NCI-H345 treated with DMSO at 0.1 percent for 48 hours (cell line): ENCODE measurements around the gene SNRPD1.
"Not testable (repeated sequence)": the region's sequence is repeated elsewhere in the genome, so short reads cannot be mapped to it uniquely, and the experiment has no call there.

Experiments
- DNase-seq: peaks from one replicate; lab custom pipeline; 2025; ENCODE audit not compliant: unreplicated experiment; lab: John Stamatoyannopoulos, UW

Gene SNRPD1

DNA sequence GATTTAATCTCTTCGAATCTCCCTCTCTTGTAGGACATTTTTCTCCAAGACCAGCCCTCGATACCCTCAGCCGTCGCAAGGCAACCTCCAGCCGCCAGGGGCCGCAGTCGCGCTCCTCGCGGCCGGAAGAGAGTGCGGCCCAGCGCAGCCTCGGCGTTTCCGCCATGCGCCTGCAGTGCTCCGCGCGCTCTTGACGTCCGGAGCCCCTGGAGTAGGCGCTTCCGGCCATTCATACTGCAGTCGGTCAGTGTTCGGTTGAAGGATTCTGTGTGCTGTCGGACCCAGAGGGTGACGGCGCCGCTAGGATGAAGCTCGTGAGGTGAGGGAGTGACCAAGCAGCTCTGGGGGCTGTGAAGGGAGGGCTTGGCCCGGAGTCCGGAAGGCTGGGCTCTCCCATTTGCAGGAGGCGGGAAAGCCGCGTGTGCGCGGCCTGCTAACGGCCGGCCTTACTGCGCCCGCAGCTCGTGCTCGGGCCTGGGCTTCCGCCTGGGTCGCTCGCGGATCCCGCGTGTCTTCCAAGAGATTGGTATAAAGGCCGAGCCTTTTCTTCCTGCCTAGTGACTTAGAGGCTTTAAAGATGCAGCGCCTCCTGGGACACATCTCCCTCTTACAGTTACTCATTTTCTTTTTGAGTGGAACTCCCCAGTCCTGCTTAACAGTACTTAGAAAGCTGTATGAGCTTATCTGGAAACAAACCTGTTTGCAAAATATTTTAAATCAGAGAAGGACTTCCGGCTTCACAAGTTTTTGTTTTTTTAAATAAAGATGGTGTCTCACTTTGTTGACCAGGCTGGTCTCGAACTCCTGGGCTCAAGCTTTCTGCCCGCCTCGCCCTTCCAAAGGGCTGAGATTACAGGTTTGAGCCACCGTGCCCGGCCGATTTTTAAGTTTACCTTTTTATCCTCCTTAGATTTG lies at the start of gene SNRPD1:
Gene SNRPD1 (plus strand): TSS at position 190 of the 915 bp plus-strand sequence. CDS start 116 bp downstream, at position 306.
- DNase-seq, result peak; percentile 78

- DNase-seq, result no peak
Observed at GRCh38 chr18:21571772-21572171, 40.3 kb upstream of the SNRPD1 start.

DNA sequence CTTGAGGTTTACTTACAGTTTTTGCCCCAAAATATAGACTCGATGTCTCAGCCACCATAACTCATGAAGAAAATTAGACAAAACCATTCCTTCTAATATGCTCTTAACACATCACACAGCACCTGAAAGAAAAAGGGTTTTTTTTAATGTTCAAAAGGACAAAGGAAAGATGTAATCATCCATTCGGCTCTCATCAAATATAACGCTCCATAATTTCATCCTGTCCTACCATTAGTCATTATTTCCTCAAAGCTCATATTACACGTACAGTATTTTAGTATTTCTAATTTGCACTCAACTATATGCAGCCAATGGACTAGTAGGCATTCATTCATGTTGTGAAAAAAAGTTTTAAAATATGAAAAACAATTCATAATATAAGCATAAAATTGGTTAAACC lies 36.5 kb upstream of the SNRPD1 start:
- DNase-seq, result no peak

- no peak for DNase-seq
Observed at GRCh38 chr18:21584391-21584790, 27.7 kb upstream of the SNRPD1 start.

- not testable (repeated sequence) for DNase-seq
Observed at GRCh38 chr18:21592361-21592760, 19.8 kb upstream of the SNRPD1 start.

DNA sequence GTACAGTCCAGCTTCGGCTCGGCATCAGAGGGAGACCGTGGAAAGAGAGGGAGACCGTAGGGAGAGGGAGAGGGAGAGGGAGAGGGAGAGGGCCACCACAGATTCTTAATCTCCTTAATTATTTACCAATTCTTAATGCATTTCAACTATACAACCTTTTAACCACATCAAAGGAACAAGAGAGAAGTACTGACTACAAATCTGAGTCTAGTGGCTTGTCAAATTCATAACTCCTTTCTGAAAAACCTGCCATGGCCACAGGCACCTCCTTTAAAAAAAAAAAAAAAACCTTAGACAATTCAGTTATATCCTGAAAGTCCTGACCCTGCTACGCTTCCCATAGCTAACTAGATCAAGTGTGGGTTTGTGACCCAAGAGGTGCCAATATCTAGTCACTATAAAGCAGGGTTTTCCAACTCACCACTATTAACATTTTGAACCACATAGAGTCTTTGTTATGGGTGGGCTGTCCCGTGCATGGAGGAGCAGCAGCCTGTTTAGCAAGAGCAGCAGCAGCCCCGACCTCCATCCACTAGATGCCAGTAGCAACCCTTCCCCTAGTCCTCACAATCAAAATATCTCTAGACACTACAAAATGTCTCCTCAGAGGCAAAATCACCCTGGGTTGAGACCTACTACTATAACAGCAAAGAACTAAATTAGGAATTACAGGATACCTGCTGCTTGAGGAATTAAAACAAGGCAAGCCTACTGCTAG lies 18.4 kb upstream of the SNRPD1 start:
- no peak for DNase-seq

- DNase-seq, result no peak
Observed at GRCh38 chr18:21597620-21598019, 14.5 kb upstream of the SNRPD1 start.

DNA sequence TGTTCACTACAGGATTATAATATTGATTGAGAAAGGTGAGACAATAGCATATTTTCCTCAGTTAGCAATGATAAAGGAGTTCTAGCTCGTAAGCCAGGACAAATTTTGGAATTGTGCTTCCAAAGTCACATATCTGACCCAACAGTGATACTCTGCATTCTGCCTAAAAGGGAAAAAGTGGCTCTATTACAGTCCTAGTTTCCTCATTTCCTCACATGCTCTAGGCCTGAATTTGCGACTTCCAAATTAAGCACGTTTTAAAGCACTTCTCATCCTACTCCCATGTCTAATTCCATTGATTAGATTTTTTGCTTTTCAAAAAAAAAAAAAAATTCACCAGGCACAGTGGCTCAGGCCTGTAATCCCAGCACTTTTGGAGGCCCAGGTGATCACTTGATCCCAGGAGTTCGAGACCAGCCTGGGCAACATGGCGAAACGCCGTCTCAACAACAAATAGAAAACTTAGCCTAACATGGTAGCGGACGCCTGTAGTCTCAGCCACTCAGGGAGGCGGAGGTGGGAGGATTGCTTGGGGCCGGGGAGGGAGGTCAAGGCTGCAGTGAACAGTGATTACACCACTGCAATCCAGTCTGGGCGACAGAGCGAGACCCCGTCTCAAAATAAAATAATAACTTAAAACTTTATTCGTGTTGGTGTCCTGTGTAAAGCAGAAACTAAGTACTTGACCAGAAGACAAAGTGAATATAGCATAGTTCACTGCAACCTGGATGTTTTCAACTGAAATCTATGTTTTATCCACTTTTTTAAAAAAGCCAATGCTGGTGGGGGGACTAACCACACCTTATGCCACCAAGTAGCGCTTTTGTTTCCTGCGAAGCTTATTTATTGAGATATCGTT lies 13.2 kb upstream of the SNRPD1 start:
- DNase-seq, result no peak

- peak; percentile 45 for DNase-seq
Observed at GRCh38 chr18:21599585-21600525, 12.3 kb upstream of the SNRPD1 start.

- DNase-seq, result peak; percentile 96
Observed at GRCh38 chr18:21600526-21601410, 11.3 kb upstream of the SNRPD1 start, which contains the start of gene ESCO1. Gene ESCO1 (minus strand): TSS chr18:21600704. CDS start chr18:21574843, 25,861 bp downstream.

GRCh38 chr18:21602299-21602587 lies 9.9 kb upstream of the SNRPD1 start:
- DNase-seq, result no peak

DNA sequence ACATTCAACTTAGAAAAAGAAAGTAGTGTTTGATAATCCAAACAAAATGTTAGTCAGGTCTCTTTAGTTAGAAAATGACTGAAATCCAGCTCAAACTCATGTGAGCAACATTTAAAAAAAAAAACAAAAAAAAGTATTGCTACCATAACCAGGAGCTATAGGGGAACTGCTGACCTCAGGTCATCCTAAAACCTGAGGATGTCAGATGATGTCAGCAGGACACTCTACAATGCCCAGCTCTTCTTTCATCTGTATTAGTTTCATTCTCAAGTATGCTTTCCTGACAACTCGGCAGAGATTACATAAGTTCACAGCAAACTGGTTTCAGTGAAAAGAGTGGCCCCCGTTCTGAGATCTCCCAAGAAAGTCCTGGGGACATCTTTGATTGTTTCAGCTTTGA lies 7.4 kb upstream of the SNRPD1 start:
- DNase-seq, result no peak

- no peak for DNase-seq
Observed at GRCh38 chr18:21605213-21605612, 6.9 kb upstream of the SNRPD1 start.

- DNase-seq, result not testable (repeated sequence)
Observed at GRCh38 chr18:21611401-21612124, 551 bp upstream of the SNRPD1 start.

GRCh38 chr18:21621640-21622039 lies 9.5 kb downstream of the SNRPD1 start:
- DNase-seq, result not testable (repeated sequence)

GRCh38 chr18:21629089-21629832 lies 17.1 kb downstream of the SNRPD1 start:
- no peak for DNase-seq

DNA sequence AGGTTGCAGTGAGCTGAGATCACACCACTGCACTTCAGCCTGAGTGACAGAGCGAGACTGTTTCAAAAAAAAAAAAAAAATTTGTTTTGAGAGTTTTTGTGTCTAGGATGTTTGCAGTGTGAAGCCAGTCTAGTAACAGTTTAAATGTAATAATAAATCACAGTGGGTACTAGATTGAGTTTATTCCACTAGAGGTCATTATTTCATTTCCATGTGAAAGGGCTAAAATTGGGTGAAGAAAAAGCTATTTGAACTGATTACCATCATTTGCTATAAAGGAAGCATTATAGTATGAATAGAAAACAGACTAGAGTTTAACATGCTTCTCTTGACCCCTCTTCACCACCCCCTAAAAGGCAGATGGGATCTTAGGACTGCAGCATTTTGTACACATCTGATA lies 20.3 kb downstream of the SNRPD1 start:
- DNase-seq, result no peak
